SK-N-SH (cell line): Measurements from ENCODE around the gene ETS2. TPM values are rescaled to one million over a fixed set of nuclear protein-coding genes. Genes with fewer than 3 reads are reported as not detected.

Experiments used
- CTCF ChIA-PET: fragments of 300-600, 350-600 bp; formaldehyde crosslinking; extraction: SDS; loops from one replicate; lab custom pipeline; 2021; lab: Yijun Ruan, JAX
- POLR2A ChIA-PET: fragments of 350-600 bp; sonication (Branson Sonifier 250); formaldehyde crosslinking; extraction: SDS; loops from one replicate; lab custom pipeline; 2020; ENCODE audit warnings: antibody characterized with exemption, inconsistent platforms; lab: Yijun Ruan, JAX
- DNase-seq: peaks from one replicate; pipeline ENCODE4 v3.0.0; 2012
- H2AFZ ChIP-seq: fragments of 200-600 bp; sonication (generic); 2 replicates; pipeline ENCODE4 v1.8.1; 2016; ENCODE audit warnings: antibody characterized with exemption, mild to moderate bottlenecking, low read depth
- H3F3A ChIP-seq: fragments of 200-600 bp; sonication (generic); replicated peaks from 2 replicates; pipeline ENCODE3; 2016; ENCODE audit warnings: antibody characterized with exemption, mild to moderate bottlenecking; ENCODE audit not compliant: insufficient read depth
- H3K27ac ChIP-seq, 2 experiments: fragments of 200-500 bp in 1 of 2; fragments of 200-600 bp in 1 of 2; sonication (Bioruptor generic) in 1 of 2; sonication (generic), shearing (Covaris generic) in 1 of 2; 2 replicates each; pipeline versions ENCODE4 v1.5.1 to v1.6.1; 2014 to 2016; ENCODE audit warnings: low read depth in 2 of 2, inconsistent platforms in 1 of 2, low read length in 1 of 2, mild to moderate bottlenecking in 1 of 2, mixed read lengths in 1 of 2
- H3K27me3 ChIP-seq: fragments of 200-600 bp; sonication (generic), shearing (Covaris generic); 2 replicates; pipeline ENCODE4 v1.6.1; 2016; ENCODE audit warnings: mixed run types; ENCODE audit not compliant: insufficient read depth
- H3K36me3 ChIP-seq, 2 experiments: fragments of 200-500 bp in 1 of 2; fragments of 200-600 bp in 1 of 2; sonication (Bioruptor generic) in 1 of 2; sonication (generic) in 1 of 2; replicated peaks in 1 of 2; 2 replicates each; pipeline versions ENCODE3 to v1.5.1; 2014 to 2016; ENCODE audit warnings: low read length in 1 of 2, mild to moderate bottlenecking in 1 of 2; ENCODE audit not compliant: insufficient read depth in 2 of 2, control insufficient read depth in 1 of 2
- H3K4me1 ChIP-seq, 2 experiments: fragments of 200-500 bp in 1 of 2; fragments of 200-600 bp in 1 of 2; sonication (Bioruptor generic) in 1 of 2; sonication (generic), shearing (Covaris generic) in 1 of 2; 2 replicates each; pipeline versions ENCODE4 v1.5.1 to v1.6.1; 2014 to 2016; ENCODE audit warnings: low read depth in 1 of 2, low read length in 1 of 2, mixed run types in 1 of 2; ENCODE audit not compliant: insufficient read depth in 2 of 2, control insufficient read depth in 1 of 2
- H3K4me2 ChIP-seq: fragments of 200-600 bp; sonication (generic), shearing (Covaris generic); 2 replicates; pipeline ENCODE4 v1.6.1; 2017; ENCODE audit warnings: mixed run types
- H3K4me3 ChIP-seq, 2 experiments: fragments of 200-500 bp in 1 of 2; fragments of 200-600 bp in 1 of 2; sonication (Bioruptor generic) in 1 of 2; sonication (generic), shearing (Covaris generic) in 1 of 2; 2 replicates each; pipeline versions ENCODE4 v1.5.1 to v1.8.1; 2014 to 2016; ENCODE audit warnings: low read depth in 2 of 2, inconsistent platforms in 1 of 2, low read length in 1 of 2, mild to moderate bottlenecking in 1 of 2, mixed read lengths in 1 of 2, moderate library complexity in 1 of 2
- H3K79me2 ChIP-seq: fragments of 200-600 bp; sonication (generic); 2 replicates; pipeline ENCODE4 v1.8.1; 2017; ENCODE audit warnings: mild to moderate bottlenecking; ENCODE audit not compliant: insufficient read depth
- H3K9ac ChIP-seq: fragments of 200-600 bp; sonication (generic); 2 replicates; pipeline ENCODE4 v1.6.1; 2017; ENCODE audit warnings: mixed run types
- H3K9me2 ChIP-seq: fragments of 200-600 bp; sonication (generic); 2 replicates; pipeline ENCODE4 v1.6.1; 2017; ENCODE audit warnings: mixed run types
- H3K9me3 ChIP-seq: fragments of 200-600 bp; sonication (generic); 2 replicates; pipeline ENCODE4 v1.6.1; 2017; ENCODE audit warnings: mixed run types, mild to moderate bottlenecking, moderate library complexity
- H4K20me1 ChIP-seq: fragments of 200-600 bp; sonication (generic); 2 replicates; pipeline ENCODE4 v1.6.1; 2017; ENCODE audit warnings: mild to moderate bottlenecking, mixed run types; ENCODE audit not compliant: insufficient read depth
- CTCF ChIP-seq: fragments of 200-600 bp; sonication (generic); IDR thresholded peaks from 2 replicates; pipeline ENCODE4 v1.6.1; 2017; ENCODE audit warnings: antibody characterized with exemption, mild to moderate bottlenecking, moderate library complexity
- ELF1 ChIP-seq: IDR thresholded peaks from 2 replicates; pipeline ENCODE4 v1.4.0; 2012
- FOSL2 ChIP-seq: IDR thresholded peaks from 2 replicates; pipeline ENCODE4 v1.4.0; 2012; ENCODE audit warnings: low read depth, mild to moderate bottlenecking, moderate library complexity, borderline replicate concordance
- NFIC ChIP-seq: IDR thresholded peaks from 2 replicates; pipeline ENCODE4 v1.4.0; 2012; ENCODE audit warnings: borderline replicate concordance
- NRF1 ChIP-seq: IDR thresholded peaks from 2 replicates; pipeline ENCODE4 v1.6.1; 2012; ENCODE audit warnings: low read depth, mild to moderate bottlenecking, low read length
- PBX3 ChIP-seq: IDR thresholded peaks from 2 replicates; pipeline ENCODE4; 2012
- POLR2AphosphoS5 ChIP-seq: IDR thresholded peaks from 2 replicates; pipeline ENCODE4 v1.6.1; 2012; ENCODE audit warnings: low read depth, low read length
- RCOR1 ChIP-seq: fragments of 150-350 bp; IDR thresholded peaks from 2 replicates; pipeline ENCODE4 v1.6.1; 2017; ENCODE audit warnings: antibody characterized with exemption, low read length
- RXRA ChIP-seq: IDR thresholded peaks from 2 replicates; pipeline ENCODE4 v1.4.0; 2012; ENCODE audit warnings: low read depth, mild to moderate bottlenecking, borderline replicate concordance
- SIN3A ChIP-seq: IDR thresholded peaks from 2 replicates; pipeline ENCODE4 v1.6.1; 2012; ENCODE audit warnings: low read depth, mild to moderate bottlenecking, low read length, moderate library complexity, borderline replicate concordance
- TAF1 ChIP-seq: IDR thresholded peaks from 2 replicates; pipeline ENCODE4 v1.6.1; 2012; ENCODE audit warnings: low read depth, mild to moderate bottlenecking, low read length, moderate library complexity, borderline replicate concordance
- USF2 ChIP-seq: fragments of 150-350 bp; IDR thresholded peaks from 2 replicates; pipeline ENCODE4 v1.6.1; 2017; ENCODE audit warnings: antibody characterized with exemption, low read length, low read depth, borderline replicate concordance
- YY1 ChIP-seq: IDR thresholded peaks from 2 replicates; pipeline ENCODE4 v1.4.0; 2012; ENCODE audit warnings: low read depth, mild to moderate bottlenecking
- ZBTB33 ChIP-seq: IDR thresholded peaks from 2 replicates; pipeline ENCODE4 v1.4.0; 2012; ENCODE audit warnings: low read depth, borderline replicate concordance
- WGBS: methylation state at CpG from one replicate; pipeline ENCODE4 v1.1.6; 2017; ENCODE audit warnings: low lambda C conversion rate; 5-methylcytosine and 5-hydroxymethylcytosine counted together
- polyA plus RNA-seq, 3 experiments: library from polyadenylated mRNA; depleted of rRNA; stranded (reverse); fragments of >200 nt; gene quantifications; 2 replicates each; pipeline ENCODE4 v1.2.3, GENCODE V29; 2012

ETS2 gene
- polyA plus RNA-seq, 1 of the 3 experiments (the other 2 are of a cell fraction): 16.3 TPM

GRCh38 chr21:38863843-38864363 is 58.2 kb downstream of the ETS2 start (continued):
- TF ChIP-seq RXRA: no peak
- no peak for TF ChIP-seq ZBTB33

- H3K36me3 ChIP-seq: no peaks in the 10 kb centered on the region
- TF ChIP-seq RXRA: no peak
- TF ChIP-seq TAF1: no peak
- no peak for TF ChIP-seq ELF1
- TF ChIP-seq, all 33 proteins: peak for 0
- Histone ChIP-seq H3K4me1 (peaks cover 0 to 8% of the 10 kb centered on the region in 2 experiments; a peak in 1 of 4 replicates), H3K27ac (no peak overlapping the region), H3K27me3 (no peaks in the 10 kb centered on the region), H3K79me2 (no peaks in the 10 kb centered on the region), H3K9me2 (no peaks in the 10 kb centered on the region), H3K9me3 (no peaks in the 10 kb centered on the region), H3F3A (no peaks in the 10 kb centered on the region), H3K4me3 (no peak overlapping the region), H3K9ac (no peak overlapping the region), H4K20me1 (no peaks in the 10 kb centered on the region), H2AFZ (no peak overlapping the region), H3K4me2 (no peak overlapping the region)
- ChIA-PET CTCF (no interaction called here), POLR2A (no interaction called here)
- no peak for DNase-seq
- 58% methylated on average over 3 of the region's 3 CpGs for WGBS
These were observed 59.2 kb downstream of the ETS2 start for GRCh38 chr21:38864964-38865363.

GRCh38 chr21:38869196-38869595 is 63.5 kb downstream of the ETS2 start:
- WGBS: 97% methylated on average over 3 of the region's 3 CpGs
- CTCF ChIA-PET: no interaction called here
- Histone ChIP-seq H3K4me2 (no peak overlapping the region), H4K20me1 (no peaks in the 10 kb centered on the region), H3K27ac (no peak overlapping the region), H3K4me3 (no peak overlapping the region), H3F3A (no peaks in the 10 kb centered on the region), H3K9me3 (no peaks in the 10 kb centered on the region), H3K9me2 (no peaks in the 10 kb centered on the region), H3K27me3 (no peaks in the 10 kb centered on the region), H3K4me1 (no peaks in the 10 kb centered on the region), H3K79me2 (no peaks in the 10 kb centered on the region), H2AFZ (no peak overlapping the region), H3K36me3 (no peaks in the 10 kb centered on the region), H3K9ac (no peak overlapping the region)
- TF ChIP-seq POLR2AphosphoS5: no peak
- no peak for TF ChIP-seq NRF1
- no peak for TF ChIP-seq CTCF
- TF ChIP-seq YY1: no peak
- TF ChIP-seq PBX3: no peak
- no peak for TF ChIP-seq USF2
- no peak for TF ChIP-seq SIN3A
- TF ChIP-seq FOSL2: no peak
- no peak for TF ChIP-seq NFIC
- no peak for TF ChIP-seq TAF1
- TF ChIP-seq RCOR1: no peak
- no peak for DNase-seq
- POLR2A ChIA-PET: no interaction called here
